ENCODE measurements around the gene PAQR6.

DNA sequence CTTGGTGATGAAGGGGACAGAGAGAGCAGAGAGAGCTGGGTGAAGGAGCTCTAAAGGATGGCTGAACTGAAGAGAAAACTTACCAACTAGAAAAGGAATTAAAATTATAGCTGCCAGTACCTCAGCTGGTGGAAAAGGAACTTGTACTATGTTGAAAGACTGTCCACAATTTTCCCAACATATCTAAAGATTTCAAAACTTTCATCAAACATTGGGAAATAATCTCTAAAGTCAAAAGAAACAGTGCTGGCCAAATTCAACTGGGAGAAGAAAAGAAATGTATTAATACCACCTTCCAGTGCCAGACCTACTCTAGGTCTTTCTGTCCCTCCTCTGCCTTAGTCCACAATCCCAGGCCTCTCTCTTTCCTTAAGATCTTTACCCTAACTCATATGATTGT, 28.7 kb upstream of the PAQR6 start:
- TF ChIP-seq, protein P1, sequence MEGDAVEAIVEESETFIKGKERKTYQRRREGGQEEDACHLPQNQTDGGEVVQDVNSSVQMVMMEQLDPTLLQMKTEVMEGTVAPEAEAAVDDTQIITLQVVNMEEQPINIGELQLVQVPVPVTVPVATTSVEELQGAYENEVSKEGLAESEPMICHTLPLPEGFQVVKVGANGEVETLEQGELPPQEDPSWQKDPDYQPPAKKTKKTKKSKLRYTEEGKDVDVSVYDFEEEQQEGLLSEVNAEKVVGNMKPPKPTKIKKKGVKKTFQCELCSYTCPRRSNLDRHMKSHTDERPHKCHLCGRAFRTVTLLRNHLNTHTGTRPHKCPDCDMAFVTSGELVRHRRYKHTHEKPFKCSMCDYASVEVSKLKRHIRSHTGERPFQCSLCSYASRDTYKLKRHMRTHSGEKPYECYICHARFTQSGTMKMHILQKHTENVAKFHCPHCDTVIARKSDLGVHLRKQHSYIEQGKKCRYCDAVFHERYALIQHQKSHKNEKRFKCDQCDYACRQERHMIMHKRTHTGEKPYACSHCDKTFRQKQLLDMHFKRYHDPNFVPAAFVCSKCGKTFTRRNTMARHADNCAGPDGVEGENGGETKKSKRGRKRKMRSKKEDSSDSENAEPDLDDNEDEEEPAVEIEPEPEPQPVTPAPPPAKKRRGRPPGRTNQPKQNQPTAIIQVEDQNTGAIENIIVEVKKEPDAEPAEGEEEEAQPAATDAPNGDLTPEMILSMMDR (IDR thresholded peaks at IDR 0.05): no peak
- no peak for TF ChIP-seq POLR2A (IDR thresholded peaks at IDR 0.05)

All from thyroid gland (tissue), 4 donors.